IMR-90 (cell line): ENCODE measurements around the gene SLC22A16.

ENCODE experiments used
- CEBPB ChIP-seq: IDR thresholded peaks from 2 replicates; pipeline ENCODE4 v1.6.1; 2012; ENCODE audit warnings: low read depth, low read length, improper control_type of control experiment
- CTCF ChIP-seq: conservative IDR thresholded peaks from 2 replicates; pipeline ENCODE4 v1.5.1; 2012; ENCODE audit warnings: mild to moderate bottlenecking, low read depth, low read length, improper control_type of control experiment

- TF ChIP-seq CTCF (no peak), CEBPB (no peak)
These were observed 57.2 kb downstream of the SLC22A16 start for GRCh38 chr6:110419028-110419739.
